H9 (cell line): ENCODE data around the gene CRIP2. TPM values are rescaled to one million over a fixed set of nuclear protein-coding genes. Genes with fewer than 3 reads are reported as not detected.

Experiments used
- DNase-seq: peaks from one replicate; pipeline ENCODE4 v3.0.0-alpha.2; 2017
- H2AFZ ChIP-seq: one replicate; pipeline ENCODE4 v1.6.1; 2013; ENCODE audit warnings: mild to moderate bottlenecking, low read length, control low read depth, moderate library complexity
- H2AK5ac ChIP-seq: 2 replicates; pipeline ENCODE4 v1.6.1; 2013; ENCODE audit warnings: low read length, control low read depth, mixed read lengths; ENCODE audit not compliant: insufficient read length
- H2BK120ac ChIP-seq: one replicate; pipeline ENCODE4 v1.6.1; 2013; ENCODE audit warnings: low read depth, mild to moderate bottlenecking, low read length, control low read depth, inconsistent platforms; ENCODE audit not compliant: poor library complexity, severe bottlenecking
- H2BK12ac ChIP-seq: 2 replicates; pipeline ENCODE4 v1.6.1; 2013; ENCODE audit warnings: low read length, control low read depth, mixed read lengths, low read depth; ENCODE audit not compliant: insufficient read length
- H2BK15ac ChIP-seq: 2 replicates; pipeline ENCODE4 v1.6.1; 2013; ENCODE audit warnings: low read depth, low read length, control low read depth
- H2BK20ac ChIP-seq: one replicate; pipeline ENCODE4 v1.6.1; 2013; ENCODE audit warnings: low read depth, mild to moderate bottlenecking, low read length, control low read depth, inconsistent platforms; ENCODE audit not compliant: poor library complexity, severe bottlenecking
- H2BK5ac ChIP-seq: 2 replicates; pipeline ENCODE4 v1.6.1; 2013; ENCODE audit warnings: low read length, control low read depth, mixed read lengths; ENCODE audit not compliant: insufficient read length
- H3K14ac ChIP-seq: 2 replicates; pipeline ENCODE4 v1.6.1; 2013; ENCODE audit warnings: low read length, control low read depth; ENCODE audit not compliant: insufficient read depth
- H3K18ac ChIP-seq: 2 replicates; pipeline ENCODE4 v1.6.1; 2013; ENCODE audit warnings: low read depth, mild to moderate bottlenecking, mixed read lengths, low read length, control low read depth; ENCODE audit not compliant: insufficient read length
- H3K23ac ChIP-seq: 2 replicates; pipeline ENCODE4 v1.6.1; 2013; ENCODE audit warnings: low read length, control low read depth, mixed read lengths, low read depth; ENCODE audit not compliant: insufficient read length
- H3K23me2 ChIP-seq: 2 replicates; pipeline ENCODE4 v1.6.1; 2013; ENCODE audit warnings: low read depth, mild to moderate bottlenecking, mixed read lengths, low read length, control low read depth; ENCODE audit not compliant: insufficient read length, poor library complexity, severe bottlenecking
- H3K27ac ChIP-seq: 2 replicates; pipeline ENCODE4 v1.5.1; 2013; ENCODE audit warnings: low read length, control low read depth, mixed read lengths, low read depth; ENCODE audit not compliant: insufficient read length
- H3K27me3 ChIP-seq: 2 replicates; pipeline ENCODE4 v1.6.1; 2013; ENCODE audit warnings: low read length, control low read depth, inconsistent platforms; ENCODE audit not compliant: insufficient read depth
- H3K4ac ChIP-seq: 2 replicates; pipeline ENCODE4 v1.6.1; 2013; ENCODE audit warnings: low read depth, mild to moderate bottlenecking, control low read depth, inconsistent platforms, low read length, moderate library complexity
- H3K4me1 ChIP-seq: 2 replicates; pipeline ENCODE4 v1.6.1; 2013; ENCODE audit warnings: low read length, control low read depth, inconsistent platforms; ENCODE audit not compliant: insufficient read depth
- H3K4me2 ChIP-seq: 2 replicates; pipeline ENCODE4 v1.6.1; 2013; ENCODE audit warnings: low read length, control low read depth, mixed read lengths; ENCODE audit not compliant: insufficient read length, insufficient read depth
- H3K56ac ChIP-seq: 2 replicates; pipeline ENCODE4 v1.6.1; 2013; ENCODE audit warnings: low read depth, mild to moderate bottlenecking, mixed read lengths, low read length, control low read depth; ENCODE audit not compliant: insufficient read length
- H3K79me1 ChIP-seq: 2 replicates; pipeline ENCODE4 v1.6.1; 2013; ENCODE audit warnings: low read depth, mild to moderate bottlenecking, moderate library complexity, low read length, control low read depth, inconsistent platforms; ENCODE audit not compliant: insufficient read depth, poor library complexity, severe bottlenecking
- H3K79me2 ChIP-seq: 2 replicates; pipeline ENCODE4 v1.6.1; 2013; ENCODE audit warnings: low read length, control low read depth, inconsistent platforms; ENCODE audit not compliant: insufficient read depth
- H3K9ac ChIP-seq: 2 replicates; pipeline ENCODE4 v1.6.1; 2013; ENCODE audit warnings: low read length, control low read depth, mixed read lengths; ENCODE audit not compliant: insufficient read length; ENCODE audit errors: extremely low read depth
- H3K9me3 ChIP-seq: one replicate; pipeline ENCODE4 v1.6.1; 2013; ENCODE audit warnings: low read depth, low read length, inconsistent platforms; ENCODE audit not compliant: control insufficient read depth
- H3T11ph ChIP-seq: one replicate; pipeline ENCODE4 v1.6.1; 2013; ENCODE audit warnings: mild to moderate bottlenecking, low read length, control low read depth, inconsistent platforms
- H4K20me1 ChIP-seq: one replicate; pipeline ENCODE4 v1.6.1; 2013; ENCODE audit not compliant: control insufficient read depth, insufficient read length, insufficient read depth
- H4K5ac ChIP-seq: 2 replicates; pipeline ENCODE4 v1.6.1; 2013; ENCODE audit warnings: low read depth, mild to moderate bottlenecking, mixed read lengths, low read length, control low read depth; ENCODE audit not compliant: insufficient read length
- H4K8ac ChIP-seq: replicated peaks from 2 replicates; pipeline ENCODE4 v1.6.1; 2013; ENCODE audit warnings: low read length, control low read depth, mixed read lengths, low read depth; ENCODE audit not compliant: insufficient read length
- H4K91ac ChIP-seq: 2 replicates; pipeline ENCODE4 v1.6.1; 2013; ENCODE audit warnings: low read depth, mild to moderate bottlenecking, moderate library complexity, mixed read lengths, low read length, control low read depth; ENCODE audit not compliant: insufficient read length
- H3K27ac Mint-ChIP-seq, 3 experiments: 2 replicates in 2 of 3; 3 replicates in 1 of 3; pipeline ENCODE4 v1.8.0; 2020 to 2021; ENCODE audit warnings: mixed read lengths in 3 of 3, mild to moderate bottlenecking in 1 of 3, moderate library complexity in 1 of 3
- H3K27me3 Mint-ChIP-seq: 2 replicates; pipeline ENCODE4 v1.8.0; 2021; ENCODE audit warnings: low read depth, mild to moderate bottlenecking, moderate library complexity, mixed read lengths
- H3K36me3 Mint-ChIP-seq, 3 experiments: 2 replicates in 2 of 3; 3 replicates in 1 of 3; pipeline ENCODE4 v1.8.0; 2020 to 2021; ENCODE audit warnings: low read depth in 3 of 3, mixed read lengths in 3 of 3; ENCODE audit not compliant: insufficient read depth in 1 of 3
- H3K4me1 Mint-ChIP-seq, 2 experiments: 2 replicates each; pipeline ENCODE4 v1.8.0; 2020; ENCODE audit warnings: mixed read lengths in 2 of 2
- H3K4me3 Mint-ChIP-seq, 2 experiments: 2 replicates in 1 of 2; 3 replicates in 1 of 2; pipeline ENCODE4 v1.8.0; 2020 to 2021; ENCODE audit warnings: mild to moderate bottlenecking in 2 of 2, mixed read lengths in 2 of 2, moderate library complexity in 1 of 2
- H3K9me3 Mint-ChIP-seq, 2 experiments: 2 replicates in 1 of 2; 3 replicates in 1 of 2; pipeline ENCODE4 v1.8.0; 2020; ENCODE audit warnings: mild to moderate bottlenecking in 2 of 2, mixed read lengths in 2 of 2, moderate library complexity in 1 of 2
- WGBS: extraction: QIAGEN DNeasy Blood & Tissue Kit; methylation state at CpG from one replicate; pipeline ENCODE4 v1.1.7; 2013; ENCODE audit warnings: missing lambda C conversion rate, low lambda C conversion rate, mixed read lengths; ENCODE audit not compliant: insufficient read length; ENCODE audit errors: extremely low coverage; 5-methylcytosine and 5-hydroxymethylcytosine counted together
- total RNA-seq: library from RNA; stranded (reverse); gene quantifications from 2 replicates; pipeline ENCODE4 v1.2.1, GENCODE V29; 2021
- TF ChIP-seq, protein P1 (sequence below): fragments of 200-600 bp; sonication (generic); conservative IDR thresholded peaks from 3 replicates; pipeline ENCODE4 v1.8.0; 2021; ENCODE audit warnings: antibody characterized with exemption, mild to moderate bottlenecking

Gene CRIP2
- total RNA-seq, 1 experiment from 2014 or later, result 5.7 TPM

DNA sequence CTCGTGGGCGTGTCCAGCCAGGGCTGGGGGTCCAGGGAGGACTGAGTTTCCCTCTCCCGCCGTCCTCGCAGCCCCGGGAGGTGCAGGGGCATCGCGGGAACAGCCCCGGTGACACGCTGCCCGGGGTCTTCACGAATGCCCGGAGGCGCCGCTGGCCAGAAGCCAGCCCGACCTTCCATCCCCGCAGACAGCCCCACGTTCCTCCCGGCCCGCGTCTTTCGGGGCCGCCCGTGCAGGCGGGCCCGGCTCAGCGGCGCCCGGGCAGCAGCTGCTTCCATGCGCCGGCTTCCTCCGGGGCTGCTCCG is 15.6 kb downstream of the CRIP2 start:
- DNase-seq, result no peak
- no peak overlapping the region for H3K27ac ChIP-seq

More for the DNA sequence above, 15.6 kb downstream of the CRIP2 start:
- peaks cover 42% of the 10 kb centered on the region for H3K27me3 Mint-ChIP-seq
- no CpG with 5 or more reads among the region's 33 CpGs for WGBS
- Histone ChIP-seq H2AK5ac (no peak overlapping the region), H3K4ac (no peak overlapping the region), H2BK12ac (no peak overlapping the region), H3K23me2 (peaks cover 6% of the 10 kb centered on the region), H3K18ac (peak overlapping the region; percentile 49), H2BK120ac (no peak overlapping the region), H2BK20ac (no peak overlapping the region), H3K14ac (peak overlapping the region; percentile 82), H4K20me1 (no peaks in the 10 kb centered on the region), H3K79me1 (no peaks in the 10 kb centered on the region), H4K8ac (no peak overlapping the region), H3T11ph (no peak overlapping the region), H3K79me2 (no peaks in the 10 kb centered on the region), H3K4me2 (peak overlapping the region; percentile 38), H2BK15ac (no peak overlapping the region), H2AFZ (no peak overlapping the region), H3K27me3 (peaks cover 26% of the 10 kb centered on the region; the same call in 1 of the 2 replicates), H3K9ac (no peak overlapping the region), H2BK5ac (no peak overlapping the region), H3K4me1 (no peaks in the 10 kb centered on the region), H3K23ac (no peak overlapping the region), H3K9me3 (no peaks in the 10 kb centered on the region), H3K56ac (no peak overlapping the region), H4K5ac (no peak overlapping the region), H4K91ac (no peak overlapping the region)
- peaks cover 0 to 4% of the 10 kb centered on the region in 2 experiments; a peak in 1 of 5 replicates for H3K9me3 Mint-ChIP-seq
- peaks cover 4 to 14% of the 10 kb centered on the region in 2 experiments for H3K4me1 Mint-ChIP-seq
- TF ChIP-seq, protein P1, sequence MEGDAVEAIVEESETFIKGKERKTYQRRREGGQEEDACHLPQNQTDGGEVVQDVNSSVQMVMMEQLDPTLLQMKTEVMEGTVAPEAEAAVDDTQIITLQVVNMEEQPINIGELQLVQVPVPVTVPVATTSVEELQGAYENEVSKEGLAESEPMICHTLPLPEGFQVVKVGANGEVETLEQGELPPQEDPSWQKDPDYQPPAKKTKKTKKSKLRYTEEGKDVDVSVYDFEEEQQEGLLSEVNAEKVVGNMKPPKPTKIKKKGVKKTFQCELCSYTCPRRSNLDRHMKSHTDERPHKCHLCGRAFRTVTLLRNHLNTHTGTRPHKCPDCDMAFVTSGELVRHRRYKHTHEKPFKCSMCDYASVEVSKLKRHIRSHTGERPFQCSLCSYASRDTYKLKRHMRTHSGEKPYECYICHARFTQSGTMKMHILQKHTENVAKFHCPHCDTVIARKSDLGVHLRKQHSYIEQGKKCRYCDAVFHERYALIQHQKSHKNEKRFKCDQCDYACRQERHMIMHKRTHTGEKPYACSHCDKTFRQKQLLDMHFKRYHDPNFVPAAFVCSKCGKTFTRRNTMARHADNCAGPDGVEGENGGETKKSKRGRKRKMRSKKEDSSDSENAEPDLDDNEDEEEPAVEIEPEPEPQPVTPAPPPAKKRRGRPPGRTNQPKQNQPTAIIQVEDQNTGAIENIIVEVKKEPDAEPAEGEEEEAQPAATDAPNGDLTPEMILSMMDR, result no peak
- peak overlapping the region; percentile 57 to 80; a peak in 3 of 5 replicates for H3K4me3 Mint-ChIP-seq
- no peak overlapping the region for H3K27ac Mint-ChIP-seq
- peaks cover 0 to 5% (median 0%) of the 10 kb centered on the region in 3 experiments; a peak in 2 of 7 replicates for H3K36me3 Mint-ChIP-seq
